CD4-positive, alpha-beta memory T cell (primary cell): ENCODE measurements around the gene ZNHIT6. TPM values are rescaled to one million over a fixed set of nuclear protein-coding genes. Genes with fewer than 3 reads are reported as not detected.
A peak's percentile ranks its signal among the peaks of the same experiment; 100 is the strongest.

Experiments used
- CTCF ChIA-PET: fragments of 350-600 bp; sonication (Branson Sonifier 250); formaldehyde crosslinking; loops from one replicate; lab custom pipeline; 2021; ENCODE audit warnings: inconsistent platforms; ENCODE audit not compliant: partially characterized antibody; lab: Charles Lee
- POLR2A ChIA-PET: fragments of 350-600 bp; sonication (Branson Sonifier 250); formaldehyde crosslinking; loops from one replicate; lab custom pipeline; 2021; ENCODE audit not compliant: partially characterized antibody; lab: Charles Lee
- DNase-seq, 5 donors: peaks; one replicate each; pipeline versions ENCODE4 v3.0.0 to v3.0.0-alpha.2; 2020 to 2022; ENCODE audit warnings: mixed read lengths in 1 of 5
- H3K27ac ChIP-seq: one replicate; pipeline ENCODE4 v1.7.0; 2013; ENCODE audit warnings: low read depth, low read length
- H3K27me3 ChIP-seq: 2 replicates; pipeline ENCODE4 v1.7.0; 2013; ENCODE audit warnings: mild to moderate bottlenecking, low read length, moderate library complexity; ENCODE audit not compliant: insufficient read depth
- H3K36me3 ChIP-seq: 2 replicates; pipeline ENCODE4 v1.7.0; 2013; ENCODE audit warnings: mild to moderate bottlenecking, low read length, moderate library complexity; ENCODE audit not compliant: insufficient read depth
- H3K4me1 ChIP-seq: 2 replicates; pipeline ENCODE4 v1.7.0; 2013; ENCODE audit warnings: mild to moderate bottlenecking, low read length, moderate library complexity; ENCODE audit not compliant: insufficient read depth
- H3K4me3 ChIP-seq, 2 donors: one replicate each; pipeline ENCODE4 v1.7.0; 2013; ENCODE audit warnings: low read length in 2 of 2, mild to moderate bottlenecking in 1 of 2
- H3K9me3 ChIP-seq, 2 donors: one replicate each; pipeline ENCODE4 v1.7.0; 2013; ENCODE audit warnings: low read length in 2 of 2, control low read depth in 1 of 2; ENCODE audit not compliant: control insufficient read depth in 1 of 2
- H3K27ac Mint-ChIP-seq, 7 donors: one replicate each; pipeline ENCODE4 v1.8.0; 2020 to 2021; ENCODE audit warnings: mixed read lengths in 7 of 7, mild to moderate bottlenecking in 6 of 7, inconsistent platforms in 3 of 7, moderate library complexity in 3 of 7
- H3K27me3 Mint-ChIP-seq, 2 donors: one replicate each; pipeline ENCODE4 v1.8.0; 2020 to 2021; ENCODE audit warnings: mixed read lengths in 2 of 2
- H3K36me3 Mint-ChIP-seq, 2 donors: one replicate each; pipeline ENCODE4 v1.8.0; 2020 to 2021; ENCODE audit warnings: mixed read lengths in 2 of 2, inconsistent platforms in 1 of 2, mild to moderate bottlenecking in 1 of 2
- H3K4me1 Mint-ChIP-seq, 4 donors: one replicate each; pipeline ENCODE4 v1.8.0; 2020 to 2021; ENCODE audit warnings: mixed read lengths in 4 of 4, mild to moderate bottlenecking in 1 of 4
- H3K4me3 Mint-ChIP-seq, 8 donors: one replicate each; pipeline ENCODE4 v1.8.0; 2020 to 2021; ENCODE audit warnings: mixed read lengths in 8 of 8, mild to moderate bottlenecking in 7 of 8, moderate library complexity in 6 of 8, inconsistent platforms in 3 of 8
- H3K9me3 Mint-ChIP-seq, 8 donors: one replicate each; pipeline ENCODE4 v1.8.0; 2020 to 2021; ENCODE audit warnings: mixed read lengths in 8 of 8, mild to moderate bottlenecking in 5 of 8, inconsistent platforms in 3 of 8, moderate library complexity in 1 of 8
- intact Hi-C: fragments of 100-400 bp; cut with micrococcal nuclease; formaldehyde crosslinking; loops from one replicate; pipeline ENCODE4 v1.15.1; 2023
- polyA plus RNA-seq, 2 donors: library from polyadenylated mRNA; unstranded; fragments of 300-500 nt; fragmentation: Illumina TruSeq; gene quantifications; one replicate each; pipeline ENCODE4 v1.2.3, GENCODE V29; 2021
- total RNA-seq, 2 experiments: library from RNA; stranded (reverse); gene quantifications; one replicate each; pipeline ENCODE4 v1.2.3, GENCODE V29; 2021

The ZNHIT6 gene
- total and polyA plus RNA-seq, 4 experiments from 2014 or later = 13.4 to 19.5 (median 18.6) TPM

GRCh38 chr1:85677656-85678055 is 30.6 kb downstream of the ZNHIT6 start:
- intact Hi-C loops = no loop called here
- H3K27me3 ChIP-seq = no peaks in the 10 kb centered on the region
- H3K4me3 Mint-ChIP-seq = no peak overlapping the region
- no peaks in the 10 kb centered on the region for H3K4me1 ChIP-seq
- H3K9me3 Mint-ChIP-seq = no peaks in the 10 kb centered on the region
- H3K36me3 Mint-ChIP-seq = peaks cover 56 to 62% of the 10 kb centered on the region in 2 donors
- CTCF ChIA-PET = no interaction called here
- no peak overlapping the region for H3K27ac ChIP-seq
- H3K4me1 Mint-ChIP-seq = peaks cover 0 to 4% (median 1%) of the 10 kb centered on the region in 4 donors
- no peaks in the 10 kb centered on the region for H3K9me3 ChIP-seq
- no peak overlapping the region for H3K4me3 ChIP-seq
- POLR2A ChIA-PET = no interaction called here
- DNase-seq = no peak
- H3K27me3 Mint-ChIP-seq = no peaks in the 10 kb centered on the region
- peak overlapping the region in 1 of 7 donors; percentile 1 for H3K27ac Mint-ChIP-seq
- H3K36me3 ChIP-seq = peaks cover 13% of the 10 kb centered on the region

DNA sequence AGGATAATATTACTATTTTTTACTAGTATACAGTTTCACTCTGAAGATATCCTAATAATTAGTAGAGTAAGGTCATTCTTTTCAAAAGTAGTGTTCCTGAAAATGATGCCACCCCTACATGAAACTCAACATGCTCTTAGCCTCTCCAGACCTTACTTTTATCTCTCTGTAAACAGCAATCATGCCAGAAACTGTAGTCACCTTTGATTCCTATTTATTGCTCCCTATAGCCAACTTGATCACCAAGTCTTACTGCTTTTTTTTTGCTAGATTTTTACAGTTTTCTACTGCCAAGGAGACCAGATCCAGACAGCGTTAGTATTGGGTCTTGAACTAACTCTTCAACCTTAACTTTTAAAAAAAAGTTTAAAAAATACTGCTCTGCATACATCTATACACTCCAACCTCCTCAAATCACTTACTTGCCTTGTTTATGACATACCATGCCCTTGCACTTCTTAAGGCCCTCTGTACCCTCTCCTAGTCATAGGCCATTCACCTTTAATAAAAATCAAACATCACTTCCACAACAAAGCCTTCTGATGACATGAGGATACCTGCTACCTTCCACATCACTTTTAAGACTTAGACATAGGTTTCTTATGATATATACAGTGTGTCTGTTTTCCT is 36.1 kb downstream of the ZNHIT6 start:
- Mint-ChIP-seq H3K36me3 (peaks cover 66 to 70% of the 10 kb centered on the region in 2 donors), H3K4me1 (peaks cover 0 to 3% (median 0%) of the 10 kb centered on the region in 4 donors), H3K27me3 (no peaks in the 10 kb centered on the region), H3K4me3 (no peak overlapping the region), H3K27ac (peak overlapping the region in 2 of 7 donors; percentile 20 to 58), H3K9me3 (peaks cover 0 to 2% (median 0%) of the 10 kb centered on the region in 8 donors)
- intact Hi-C loops = no loop called here
- CTCF ChIA-PET = no interaction called here
- DNase-seq = no peak
- H3K27me3 ChIP-seq = no peaks in the 10 kb centered on the region
- no peaks in the 10 kb centered on the region for H3K4me1 ChIP-seq
- H3K9me3 ChIP-seq = no peaks in the 10 kb centered on the region
- H3K4me3 ChIP-seq = no peak overlapping the region
- POLR2A ChIA-PET = no interaction called here
- peaks cover 9% of the 10 kb centered on the region for H3K36me3 ChIP-seq
- no peak overlapping the region for H3K27ac ChIP-seq

DNA sequence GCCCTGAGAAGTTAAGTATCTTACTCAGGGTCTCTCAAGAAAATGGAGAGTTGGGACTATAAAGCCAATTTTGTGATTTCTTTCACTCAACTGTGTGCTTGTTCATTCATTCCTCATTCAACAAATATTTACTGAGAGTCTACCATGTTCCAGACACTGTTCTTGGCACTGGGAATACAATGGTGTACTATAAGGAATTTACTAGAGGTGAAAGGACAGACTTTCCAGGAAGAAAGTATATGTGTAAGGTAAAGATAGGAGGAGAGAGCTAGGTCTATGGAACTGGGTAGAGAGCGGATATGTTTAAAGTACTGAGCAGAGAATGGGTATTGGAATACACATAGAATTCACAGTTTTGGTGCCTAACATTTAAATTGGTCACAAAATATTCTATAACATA is 42.3 kb downstream of the ZNHIT6 start:
- intact Hi-C loops = no loop called here
- no peaks in the 10 kb centered on the region for H3K36me3 ChIP-seq
- H3K4me1 ChIP-seq = no peaks in the 10 kb centered on the region
- H3K27ac ChIP-seq = no peak overlapping the region
- Mint-ChIP-seq H3K27me3 (no peaks in the 10 kb centered on the region), H3K9me3 (peaks cover 0 to 2% (median 0%) of the 10 kb centered on the region in 8 donors), H3K4me3 (no peak overlapping the region), H3K4me1 (peaks cover 0 to 2% (median 0%) of the 10 kb centered on the region in 4 donors), H3K36me3 (peaks cover 59 to 63% of the 10 kb centered on the region in 2 donors), H3K27ac (peak overlapping the region in 1 of 7 donors; percentile 3)
- ChIA-PET POLR2A (no interaction called here), CTCF (no interaction called here)
- H3K27me3 ChIP-seq = no peaks in the 10 kb centered on the region
- H3K9me3 ChIP-seq = no peaks in the 10 kb centered on the region
- no peak for DNase-seq
- H3K4me3 ChIP-seq = no peak overlapping the region

- CTCF ChIA-PET = no interaction called here
- no peaks in the 10 kb centered on the region for H3K9me3 ChIP-seq
- H3K36me3 Mint-ChIP-seq = peaks cover 41 to 45% of the 10 kb centered on the region in 2 donors
- POLR2A ChIA-PET = no interaction called here
- no peak overlapping the region for H3K27ac ChIP-seq
- no peak overlapping the region for H3K27ac Mint-ChIP-seq
- H3K4me3 Mint-ChIP-seq = no peak overlapping the region
- H3K27me3 Mint-ChIP-seq = no peaks in the 10 kb centered on the region
- H3K36me3 ChIP-seq = no peaks in the 10 kb centered on the region
- no peaks in the 10 kb centered on the region for H3K9me3 Mint-ChIP-seq
- no peaks in the 10 kb centered on the region for H3K4me1 Mint-ChIP-seq
- intact Hi-C loops = no loop called here
- H3K27me3 ChIP-seq = no peaks in the 10 kb centered on the region
- H3K4me3 ChIP-seq = no peak overlapping the region
- no peak for DNase-seq
- H3K4me1 ChIP-seq = no peaks in the 10 kb centered on the region
Measured at GRCh38 chr1:85663382-85663781, 44.9 kb downstream of the ZNHIT6 start.

DNA sequence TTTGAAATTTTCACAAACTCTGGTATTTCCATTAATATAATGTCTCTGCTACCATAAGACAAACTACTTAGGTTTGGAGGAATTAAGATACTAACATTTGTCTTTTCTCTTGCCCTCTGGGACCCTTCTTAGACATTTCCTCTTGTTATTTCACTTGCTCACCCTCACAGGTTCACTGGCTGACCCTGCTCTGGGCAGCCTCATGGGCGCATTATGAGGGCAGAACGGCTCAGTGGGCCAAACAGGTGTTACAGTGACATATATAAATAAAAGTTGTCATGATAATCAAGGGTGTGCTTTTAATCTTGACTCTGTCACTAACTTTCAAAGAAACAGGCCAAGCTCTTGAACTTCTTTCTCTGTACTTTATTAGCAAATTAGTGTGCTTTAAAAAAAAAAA is 46.5 kb downstream of the ZNHIT6 start:
- Histone ChIP-seq H3K36me3 (no peaks in the 10 kb centered on the region), H3K4me3 (no peak overlapping the region), H3K4me1 (no peaks in the 10 kb centered on the region), H3K27ac (no peak overlapping the region), H3K27me3 (no peaks in the 10 kb centered on the region), H3K9me3 (no peaks in the 10 kb centered on the region)
- no peaks in the 10 kb centered on the region for H3K4me1 Mint-ChIP-seq
- H3K4me3 Mint-ChIP-seq = no peak overlapping the region
- H3K36me3 Mint-ChIP-seq = peaks cover 37 to 41% of the 10 kb centered on the region in 2 donors
- no peaks in the 10 kb centered on the region for H3K27me3 Mint-ChIP-seq
- ChIA-PET POLR2A (no interaction called here), CTCF (no interaction called here)
- peak overlapping the region in 1 of 7 donors; percentile 46 for H3K27ac Mint-ChIP-seq
- DNase-seq = no peak
- no peaks in the 10 kb centered on the region for H3K9me3 Mint-ChIP-seq
- intact Hi-C loops = no loop called here

DNA sequence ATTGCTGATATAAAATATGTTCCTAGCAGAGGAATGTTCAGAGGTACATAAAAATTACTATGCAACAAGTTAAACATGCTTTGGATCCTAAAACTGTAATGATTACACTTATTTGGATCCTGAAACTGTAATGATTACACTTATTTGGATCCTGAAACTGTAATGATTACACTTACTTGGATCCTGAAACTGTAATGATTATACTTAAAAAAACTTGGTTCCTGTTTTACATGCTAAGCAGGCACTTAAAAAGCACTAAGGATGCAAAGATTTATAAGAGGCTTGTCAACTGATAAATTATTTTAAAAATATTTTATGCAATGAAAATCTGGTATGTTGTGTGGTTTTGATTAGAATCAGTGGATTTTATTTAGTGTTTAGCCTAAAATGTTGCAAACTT is 47.7 kb downstream of the ZNHIT6 start:
- H3K27me3 Mint-ChIP-seq = no peaks in the 10 kb centered on the region
- ChIA-PET POLR2A (no interaction called here), CTCF (no interaction called here)
- H3K36me3 Mint-ChIP-seq = peaks cover 40 to 42% of the 10 kb centered on the region in 2 donors
- H3K4me1 Mint-ChIP-seq = peaks cover 0 to 2% (median 0%) of the 10 kb centered on the region in 4 donors
- H3K4me3 ChIP-seq = no peak overlapping the region
- intact Hi-C loops = no loop called here
- no peak for DNase-seq
- H3K9me3 ChIP-seq = no peaks in the 10 kb centered on the region
- H3K9me3 Mint-ChIP-seq = no peaks in the 10 kb centered on the region
- H3K27ac ChIP-seq = no peak overlapping the region
- no peak overlapping the region for H3K4me3 Mint-ChIP-seq
- no peaks in the 10 kb centered on the region for H3K36me3 ChIP-seq
- H3K4me1 ChIP-seq = no peaks in the 10 kb centered on the region
- H3K27me3 ChIP-seq = no peaks in the 10 kb centered on the region
- no peak overlapping the region for H3K27ac Mint-ChIP-seq

GRCh38 chr1:85659174-85659573 is 49.1 kb downstream of the ZNHIT6 start:
- ChIA-PET POLR2A (no interaction called here), CTCF (interaction anchor here (0.8 kb wide), 2 partner anchors 14 to 1729 kb away, joined by 3 read pairs; no protein-coding TSS in a partner anchor)
- Histone ChIP-seq H3K4me3 (no peak overlapping the region), H3K4me1 (no peaks in the 10 kb centered on the region), H3K27ac (no peak overlapping the region), H3K9me3 (no peaks in the 10 kb centered on the region), H3K36me3 (peaks cover 5% of the 10 kb centered on the region), H3K27me3 (no peaks in the 10 kb centered on the region)
- no peak for DNase-seq
- Mint-ChIP-seq H3K9me3 (no peaks in the 10 kb centered on the region), H3K4me3 (no peak overlapping the region), H3K27ac (peak overlapping the region in 1 of 7 donors; percentile 18), H3K27me3 (no peaks in the 10 kb centered on the region), H3K36me3 (peaks cover 45 to 46% of the 10 kb centered on the region in 2 donors), H3K4me1 (peaks cover 0 to 2% (median 0%) of the 10 kb centered on the region in 4 donors)
- intact Hi-C loops = no loop called here
